GM12878 (cell line): ENCODE data around the gene ABR. TPM values are rescaled to one million over a fixed set of nuclear protein-coding genes. Genes with fewer than 3 reads are reported as not detected.

ENCODE experiments used
- ATF2 ChIP-seq: IDR thresholded peaks from 2 replicates; pipeline ENCODE4 v1.6.1; 2012; ENCODE audit warnings: low read length, inconsistent platforms
- ATF7 ChIP-seq: fragments of 450-650 bp; IDR thresholded peaks from 2 replicates; pipeline ENCODE4 v1.6.1; 2016; ENCODE audit warnings: low read depth, mild to moderate bottlenecking
- CHD4 ChIP-seq: fragments of 200-600 bp; sonication (generic); IDR thresholded peaks from 2 replicates; pipeline ENCODE4 v1.6.1; 2016; ENCODE audit warnings: mild to moderate bottlenecking
- KLF5 ChIP-seq: fragments of 450-650 bp; IDR thresholded peaks from 2 replicates; pipeline ENCODE4 v1.6.1; 2014; ENCODE audit warnings: mild to moderate bottlenecking; ENCODE audit not compliant: partially characterized antibody
- MTA3 ChIP-seq: IDR thresholded peaks from 2 replicates; pipeline ENCODE4 v1.6.1; 2012; ENCODE audit warnings: low read length, inconsistent platforms, borderline replicate concordance
- NBN ChIP-seq: fragments of 450-650 bp; IDR thresholded peaks from 2 replicates; pipeline ENCODE4 v1.6.1; 2016
- NKRF ChIP-seq: fragments of 450-650 bp; conservative IDR thresholded peaks from 2 replicates; pipeline ENCODE4 v1.6.1; 2017; ENCODE audit warnings: mild to moderate bottlenecking, moderate library complexity
- NR2C2 ChIP-seq: IDR thresholded peaks from 2 replicates; pipeline ENCODE4 v1.6.1; 2011; ENCODE audit warnings: borderline replicate concordance, low read depth; ENCODE audit not compliant: control insufficient read depth, insufficient read length
- PML ChIP-seq: IDR thresholded peaks from 2 replicates; pipeline ENCODE4 v1.6.1; 2012; ENCODE audit warnings: low read length, inconsistent platforms
- POLR2AphosphoS5 ChIP-seq: IDR thresholded peaks from 2 replicates; pipeline ENCODE4 v1.6.1; 2011; ENCODE audit warnings: mild to moderate bottlenecking, low read length, inconsistent platforms
- SIX5 ChIP-seq: IDR thresholded peaks from 2 replicates; pipeline ENCODE4 v1.6.1; 2011; ENCODE audit warnings: mild to moderate bottlenecking, low read depth, low read length, moderate library complexity; ENCODE audit not compliant: severe bottlenecking
- SMAD1 ChIP-seq: fragments of 450-650 bp; IDR thresholded peaks from 2 replicates; pipeline ENCODE4 v1.6.1; 2018; ENCODE audit warnings: mild to moderate bottlenecking, low read depth; ENCODE audit not compliant: partially characterized antibody
- SREBF2 ChIP-seq: IDR thresholded peaks from 2 replicates; pipeline ENCODE4 v1.6.1; 2012; ENCODE audit warnings: mild to moderate bottlenecking, low read length
- STAT1 ChIP-seq: fragments of 450-650 bp; conservative IDR thresholded peaks from 2 replicates; pipeline ENCODE4 v1.6.1; 2014; ENCODE audit warnings: antibody characterized with exemption, mild to moderate bottlenecking
- STAT3 ChIP-seq: IDR thresholded peaks from 2 replicates; pipeline ENCODE4 v1.6.1; 2011; ENCODE audit warnings: low read depth, low read length, improper control_type of control experiment
- TBL1XR1 ChIP-seq: IDR thresholded peaks from 2 replicates; pipeline ENCODE4 v1.6.1; 2012; ENCODE audit warnings: low read depth, low read length, improper control_type of control experiment
- TCF3 ChIP-seq: IDR thresholded peaks from 2 replicates; pipeline ENCODE4 v1.6.1; 2012; ENCODE audit warnings: low read depth, mild to moderate bottlenecking, low read length, borderline replicate concordance; ENCODE audit not compliant: insufficient read depth
- YBX1 ChIP-seq: fragments of 450-650 bp; IDR thresholded peaks from 2 replicates; pipeline ENCODE4 v1.6.1; 2016; ENCODE audit warnings: antibody characterized with exemption
- ZNF217 ChIP-seq: fragments of 450-650 bp; IDR thresholded peaks from 2 replicates; pipeline ENCODE4 v1.6.1; 2017; ENCODE audit warnings: antibody characterized with exemption, mild to moderate bottlenecking
- ZNF24 ChIP-seq: fragments of 450-650 bp; IDR thresholded peaks from 2 replicates; pipeline ENCODE4 v1.6.1; 2017; ENCODE audit warnings: antibody characterized with exemption, mild to moderate bottlenecking
- ZNF622 ChIP-seq: fragments of 450-650 bp; IDR thresholded peaks from 2 replicates; pipeline ENCODE4 v1.6.1; 2017; ENCODE audit warnings: mild to moderate bottlenecking, inconsistent platforms
- polyA plus RNA-seq, 11 experiments: library from polyadenylated mRNA; depleted of rRNA in 4 of 11; unstranded in 6 of 11; stranded (reverse) in 5 of 11; fragments of >200 nt; fragmentation: Nextera tagmentation in 4 of 11; fragmentation: Illumina TruSeq in 1 of 11; extraction: Ambion mirVana in 4 of 11; extraction: Trizol in 1 of 11; gene quantifications; 1 replicate in 1 of 11; 2 replicates in 10 of 11; pipeline versions ENCODE4 v1.2.1 to v1.2.3, GENCODE V29; 2011 to 2016; ENCODE audit warnings: inconsistent platforms in 2 of 11, missing spikeins in 2 of 11, low read depth in 1 of 11
- total RNA-seq, 4 experiments: library from RNA; depleted of rRNA in 3 of 4; stranded (reverse); fragments of >200 nt in 3 of 4; fragmentation: Illumina TruSeq in 1 of 4; extraction: Trizol in 1 of 4; gene quantifications; 2 replicates each; pipeline versions ENCODE4 v1.2.1 to v1.2.3, GENCODE V29; 2013 to 2021
- TF ChIP-seq, protein P1 (sequence below): IDR thresholded peaks from 2 replicates; pipeline ENCODE4 v1.6.1; 2011; ENCODE audit warnings: low read depth, low read length, improper control_type of control experiment, borderline replicate concordance
- TF ChIP-seq, protein P2 (sequence below): fragments of 450-650 bp; IDR thresholded peaks from 2 replicates; pipeline ENCODE4 v1.6.1; 2017; ENCODE audit warnings: borderline replicate concordance

The ABR gene
- total and polyA plus RNA-seq, 10 of the 15 experiments (the other 5 are each of a cell fraction or from before 2014, with no cell fraction given) = 1.4 to 112 (median 30.0) TPM

GRCh38 chr17:1180958-1181752 is 1.4 kb upstream of the ABR start (continued):
- TF ChIP-seq ATF7 (peak; percentile 85), SREBF2 (no peak), ATF2 (no peak; the same call in 1 of the 2 replicates), POLR2AphosphoS5 (no peak), CHD4 (no peak), SIX5 (no peak), TCF3 (peak; percentile 89), ZNF217 (no peak), YBX1 (no peak), NKRF (no peak), NR2C2 (no peak), SMAD1 (no peak), KLF5 (no peak), PML (no peak), NBN (peak; percentile 72; the same call in 1 of the 2 replicates), ZNF622 (no peak), STAT3 (no peak), ZNF24 (no peak), MTA3 (no peak; the same call in 1 of the 2 replicates), STAT1 (no peak), TBL1XR1 (peak; percentile 99)
- TF ChIP-seq, protein P1, sequence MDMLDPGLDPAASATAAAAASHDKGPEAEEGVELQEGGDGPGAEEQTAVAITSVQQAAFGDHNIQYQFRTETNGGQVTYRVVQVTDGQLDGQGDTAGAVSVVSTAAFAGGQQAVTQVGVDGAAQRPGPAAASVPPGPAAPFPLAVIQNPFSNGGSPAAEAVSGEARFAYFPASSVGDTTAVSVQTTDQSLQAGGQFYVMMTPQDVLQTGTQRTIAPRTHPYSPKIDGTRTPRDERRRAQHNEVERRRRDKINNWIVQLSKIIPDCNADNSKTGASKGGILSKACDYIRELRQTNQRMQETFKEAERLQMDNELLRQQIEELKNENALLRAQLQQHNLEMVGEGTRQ = no peak
- TF ChIP-seq, protein P2, sequence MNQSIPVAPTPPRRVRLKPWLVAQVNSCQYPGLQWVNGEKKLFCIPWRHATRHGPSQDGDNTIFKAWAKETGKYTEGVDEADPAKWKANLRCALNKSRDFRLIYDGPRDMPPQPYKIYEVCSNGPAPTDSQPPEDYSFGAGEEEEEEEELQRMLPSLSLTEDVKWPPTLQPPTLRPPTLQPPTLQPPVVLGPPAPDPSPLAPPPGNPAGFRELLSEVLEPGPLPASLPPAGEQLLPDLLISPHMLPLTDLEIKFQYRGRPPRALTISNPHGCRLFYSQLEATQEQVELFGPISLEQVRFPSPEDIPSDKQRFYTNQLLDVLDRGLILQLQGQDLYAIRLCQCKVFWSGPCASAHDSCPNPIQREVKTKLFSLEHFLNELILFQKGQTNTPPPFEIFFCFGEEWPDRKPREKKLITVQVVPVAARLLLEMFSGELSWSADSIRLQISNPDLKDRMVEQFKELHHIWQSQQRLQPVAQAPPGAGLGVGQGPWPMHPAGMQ = no peak
